Kidney (tissue), 14 donors: Measurements from ENCODE around the gene BABAM1. TPM values are rescaled to one million over a fixed set of nuclear protein-coding genes. Genes with fewer than 3 reads are reported as not detected.

Source experiments
- DNase-seq, 5 donors: peaks; one replicate each; pipeline ENCODE4 v3.0.0-alpha.2; 2013 to 2020
- FAIRE-seq: peaks from 2 replicates; lab custom pipeline; 2012; peaks lifted over from hg19 to GRCh38; lab: Jason Lieb, UNC
- H3K27ac ChIP-seq, 2 donors: one replicate each; pipeline ENCODE4 v1.7.0; 2013; ENCODE audit warnings: low read depth in 2 of 2, low read length in 2 of 2, inconsistent platforms in 1 of 2
- H3K27me3 ChIP-seq: one replicate; pipeline ENCODE4 v1.7.1; 2013; ENCODE audit warnings: low read length, inconsistent platforms; ENCODE audit not compliant: control insufficient read depth, insufficient read depth
- H3K36me3 ChIP-seq, 3 donors: one replicate each; pipeline versions ENCODE4 v1.7.0 to v1.7.1; 2013; ENCODE audit warnings: low read length in 3 of 3, control low read depth in 1 of 3, inconsistent platforms in 1 of 3; ENCODE audit not compliant: insufficient read depth in 3 of 3, control insufficient read depth in 2 of 3
- H3K4me1 ChIP-seq, 3 donors: one replicate each; pipeline versions ENCODE4 v1.7.0 to v1.7.1; 2013; ENCODE audit warnings: low read length in 3 of 3, inconsistent platforms in 1 of 3, low read depth in 1 of 3; ENCODE audit not compliant: control insufficient read depth in 2 of 3, insufficient read depth in 2 of 3
- H3K4me3 ChIP-seq, 3 donors: one replicate each; pipeline versions ENCODE4 v1.7.0 to v1.8.1; 2013; ENCODE audit warnings: low read length in 3 of 3, control low read depth in 1 of 3, inconsistent platforms in 1 of 3
- H3K9ac ChIP-seq, 3 donors: one replicate each; pipeline versions ENCODE4 v1.7.0 to v1.7.1; 2013; ENCODE audit warnings: low read length in 3 of 3, control low read depth in 1 of 3, inconsistent platforms in 1 of 3
- H3K9me3 ChIP-seq, 3 donors: one replicate each; pipeline versions ENCODE4 v1.7.0 to v1.7.1; 2013; ENCODE audit warnings: low read length in 3 of 3, control low read depth in 1 of 3, inconsistent platforms in 1 of 3; ENCODE audit not compliant: control insufficient read depth in 2 of 3, insufficient read depth in 1 of 3
- CTCF ChIP-seq: IDR thresholded peaks from 3 replicates; pipeline ENCODE4 v1.5.1; 2012; ENCODE audit warnings: mild to moderate bottlenecking, moderate library complexity, borderline replicate concordance; ENCODE audit not compliant: insufficient read depth; ENCODE audit errors: extremely low read depth
- intact Hi-C: fragments of 100-400 bp; cut with DNase I; formaldehyde crosslinking; loops from one replicate; pipeline ENCODE4 v1.11.1; 2022
- polyA plus RNA-seq: library from polyadenylated mRNA; stranded (reverse); fragments of 350-450 nt; fragmentation: Illumina TruSeq; extraction: RNeasy Lipid Tissue Mini Kit (QIAGEN cat#74804); gene quantifications from one replicate; pipeline ENCODE4 v1.2.3, GENCODE V29; 2014; ENCODE audit warnings: low read depth, low replicate concordance; ENCODE audit not compliant: insufficient read depth
- total RNA-seq: library from RNA; stranded (reverse); fragmentation: NEBNext Ultra II Directional; extraction: Animal tissue kit (Norgen Biotek cat#: 25700); gene quantifications from one replicate; pipeline ENCODE4 v1.2.1, GENCODE V29; 2021
- donor health status: control.
- donor health status: control.
- donor health status: control.
- donor health status: control.
- donor health status: control.
- donor health status: DM: yes; HTN: yes; CAD: no.
- donor health status: Normal renal cell carcinoma (clear cell type).

The BABAM1 gene
- total and polyA plus RNA-seq, 2 donors from 2014 or later, result 69.4 to 105 TPM

DNA sequence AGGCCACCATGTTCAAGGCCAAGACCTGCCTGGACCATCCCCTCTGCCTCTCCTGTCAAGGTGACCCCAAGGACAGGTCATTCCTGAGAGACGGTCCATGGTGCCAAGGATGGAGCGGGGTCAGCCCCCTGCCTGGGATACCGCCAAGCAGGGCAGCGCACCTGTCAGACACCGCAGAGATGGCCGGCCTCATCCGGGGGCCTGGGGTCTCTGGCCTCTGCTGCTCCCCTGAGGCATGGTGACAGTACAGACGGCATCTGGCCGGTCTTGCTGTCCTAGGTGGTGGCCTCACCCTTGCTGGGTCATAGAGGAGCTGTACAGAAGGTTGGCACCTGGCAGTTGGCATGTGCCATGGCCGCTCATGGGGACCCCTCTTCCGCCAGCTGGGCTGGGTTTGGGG, 53.2 kb downstream of the BABAM1 start:
- DNase-seq, result no peak
- Histone ChIP-seq H3K9me3 (no peaks in the 10 kb centered on the region), H3K4me3 (no peak overlapping the region), H3K36me3 (peaks cover 0 to 7% (median 6%) of the 10 kb centered on the region in 3 donors), H3K27me3 (no peaks in the 10 kb centered on the region), H3K9ac (no peak overlapping the region), H3K27ac (no peak overlapping the region), H3K4me1 (no peaks in the 10 kb centered on the region)
- no peak for TF ChIP-seq CTCF
- intact Hi-C loops, result no loop called here
- no peak for FAIRE-seq

DNA sequence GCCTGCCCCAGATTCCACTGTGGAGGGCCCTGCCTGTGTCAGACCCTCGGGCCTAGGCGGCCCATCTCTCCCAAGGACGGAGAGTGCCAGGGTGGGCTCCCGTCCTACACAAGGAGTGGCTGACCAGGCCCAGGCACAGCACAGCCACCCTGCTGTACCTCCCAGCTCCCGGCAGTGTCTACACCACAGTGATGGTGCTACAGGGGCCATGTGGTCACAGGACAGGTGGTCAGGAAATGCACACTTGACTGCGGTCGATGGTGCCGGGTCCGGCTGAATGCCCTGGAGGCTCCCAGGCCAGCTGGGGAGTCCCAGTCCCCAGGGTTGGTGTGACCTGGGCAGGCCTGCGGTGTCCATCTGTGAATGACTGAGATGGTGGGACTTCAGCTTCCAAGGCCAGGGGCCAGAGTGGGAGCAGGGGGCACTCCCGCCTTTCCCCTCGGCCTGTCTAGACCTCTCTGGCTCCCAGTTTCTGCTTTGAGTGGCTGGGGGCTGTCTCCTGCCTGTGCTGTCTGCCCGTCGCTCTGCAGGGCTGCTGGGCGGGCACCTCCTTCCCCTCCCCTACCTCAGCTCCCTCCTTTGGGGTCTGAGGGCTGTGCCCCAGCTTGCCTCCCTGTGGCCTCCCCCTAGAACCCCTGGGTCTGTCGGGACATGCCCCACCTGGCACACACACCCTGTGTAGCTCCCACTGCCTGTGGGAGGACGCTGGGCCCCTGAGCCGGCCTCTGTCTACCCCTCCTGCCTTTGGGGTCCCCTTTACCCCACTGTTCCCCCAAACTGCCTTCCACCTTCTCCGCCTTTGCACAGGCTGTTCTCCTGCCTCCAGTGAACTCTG, 54.6 kb downstream of the BABAM1 start:
- Histone ChIP-seq H3K27ac (no peak overlapping the region), H3K4me3 (no peak overlapping the region), H3K9me3 (no peaks in the 10 kb centered on the region), H3K36me3 (peaks cover 0 to 5% (median 0%) of the 10 kb centered on the region in 3 donors), H3K4me1 (no peaks in the 10 kb centered on the region), H3K27me3 (no peaks in the 10 kb centered on the region), H3K9ac (no peak overlapping the region)
- TF ChIP-seq CTCF, result no peak
- FAIRE-seq (no peak), DNase-seq (no peak)
- intact Hi-C loops, result no loop called here

- FAIRE-seq, result no peak
- intact Hi-C loops, result no loop called here
- no peak overlapping the region for H3K27ac ChIP-seq
- H3K27me3 ChIP-seq, result no peaks in the 10 kb centered on the region
- no peaks in the 10 kb centered on the region for H3K9me3 ChIP-seq
- H3K4me3 ChIP-seq, result no peak overlapping the region
- no peaks in the 10 kb centered on the region for H3K4me1 ChIP-seq
- no peak overlapping the region for H3K9ac ChIP-seq
- no peak for TF ChIP-seq CTCF
- H3K36me3 ChIP-seq, result peaks cover 0 to 5% (median 0%) of the 10 kb centered on the region in 3 donors
- peak in 1 of 5 donors; percentile 85 for DNase-seq
Measured at GRCh38 chr19:17322854-17323253, 55.6 kb downstream of the BABAM1 start.
